Neutrophil (primary cell): ENCODE data around the gene VENTX.

ENCODE experiments used
- H3K27ac ChIP-seq: fragments of 200-600 bp; sonication (generic); 2 replicates; pipeline ENCODE4 v1.5.1; 2016; ENCODE audit warnings: mild to moderate bottlenecking, moderate library complexity
- H3K27me3 ChIP-seq: fragments of 200-600 bp; sonication (generic); 2 replicates; pipeline ENCODE4 v1.6.0; 2016; ENCODE audit warnings: mild to moderate bottlenecking
- H3K36me3 ChIP-seq: fragments of 200-600 bp; sonication (generic); 2 replicates; pipeline ENCODE4 v1.5.1; 2017
- H3K4me1 ChIP-seq, 2 experiments: fragments of 200-600 bp in 1 of 2; sonication (generic) in 1 of 2; 1 replicate in 1 of 2; 2 replicates in 1 of 2; pipeline versions ENCODE4 v1.5.1 to v1.6.1; 2013 to 2016; ENCODE audit warnings: low read depth in 1 of 2, low read length in 1 of 2, mild to moderate bottlenecking in 1 of 2, moderate library complexity in 1 of 2; ENCODE audit not compliant: control insufficient read depth in 1 of 2, insufficient read depth in 1 of 2
- H3K4me3 ChIP-seq, 2 experiments: fragments of 200-600 bp in 1 of 2; sonication (generic) in 1 of 2; 1 replicate in 1 of 2; 2 replicates in 1 of 2; pipeline ENCODE4 v1.5.1; 2013 to 2016; ENCODE audit warnings: low read depth in 1 of 2, low read length in 1 of 2, mild to moderate bottlenecking in 1 of 2, moderate library complexity in 1 of 2
- H3K9me3 ChIP-seq: fragments of 200-600 bp; sonication (generic); 2 replicates; pipeline ENCODE4 v1.5.1; 2016
- TF ChIP-seq, protein P1 (sequence below): fragments of 200-600 bp; sonication (generic); IDR thresholded peaks from 2 replicates; pipeline ENCODE4 v1.5.1; 2016; ENCODE audit warnings: antibody characterized with exemption

The VENTX gene

DNA sequence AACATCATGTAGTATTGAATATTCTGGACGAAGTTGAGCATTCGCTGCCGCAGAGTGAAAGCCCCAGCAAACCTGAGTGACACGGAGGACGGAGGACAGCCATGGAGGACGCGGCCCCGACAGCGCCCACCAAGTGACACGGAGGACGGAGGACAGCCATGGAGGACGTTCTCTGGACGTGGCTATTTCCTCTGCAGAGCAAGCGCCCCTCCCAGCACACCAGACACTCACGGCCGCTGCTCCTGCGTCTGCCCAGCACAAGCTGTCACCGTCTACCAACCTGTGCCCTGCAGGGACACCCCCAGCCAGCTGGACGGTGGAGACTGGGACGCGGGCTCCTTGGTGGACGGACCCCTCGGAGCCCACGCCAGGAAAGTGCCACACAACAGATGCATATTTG is 46.3 kb downstream of the VENTX start:
- Histone ChIP-seq H3K9me3 (no peaks in the 10 kb centered on the region), H3K36me3 (peaks cover 74% of the 10 kb centered on the region), H3K27ac (no peak overlapping the region), H3K27me3 (no peaks in the 10 kb centered on the region), H3K4me3 (no peak overlapping the region), H3K4me1 (peaks cover 22 to 24% of the 10 kb centered on the region in 2 experiments)
- TF ChIP-seq, protein P1, sequence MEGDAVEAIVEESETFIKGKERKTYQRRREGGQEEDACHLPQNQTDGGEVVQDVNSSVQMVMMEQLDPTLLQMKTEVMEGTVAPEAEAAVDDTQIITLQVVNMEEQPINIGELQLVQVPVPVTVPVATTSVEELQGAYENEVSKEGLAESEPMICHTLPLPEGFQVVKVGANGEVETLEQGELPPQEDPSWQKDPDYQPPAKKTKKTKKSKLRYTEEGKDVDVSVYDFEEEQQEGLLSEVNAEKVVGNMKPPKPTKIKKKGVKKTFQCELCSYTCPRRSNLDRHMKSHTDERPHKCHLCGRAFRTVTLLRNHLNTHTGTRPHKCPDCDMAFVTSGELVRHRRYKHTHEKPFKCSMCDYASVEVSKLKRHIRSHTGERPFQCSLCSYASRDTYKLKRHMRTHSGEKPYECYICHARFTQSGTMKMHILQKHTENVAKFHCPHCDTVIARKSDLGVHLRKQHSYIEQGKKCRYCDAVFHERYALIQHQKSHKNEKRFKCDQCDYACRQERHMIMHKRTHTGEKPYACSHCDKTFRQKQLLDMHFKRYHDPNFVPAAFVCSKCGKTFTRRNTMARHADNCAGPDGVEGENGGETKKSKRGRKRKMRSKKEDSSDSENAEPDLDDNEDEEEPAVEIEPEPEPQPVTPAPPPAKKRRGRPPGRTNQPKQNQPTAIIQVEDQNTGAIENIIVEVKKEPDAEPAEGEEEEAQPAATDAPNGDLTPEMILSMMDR = no peak

DNA sequence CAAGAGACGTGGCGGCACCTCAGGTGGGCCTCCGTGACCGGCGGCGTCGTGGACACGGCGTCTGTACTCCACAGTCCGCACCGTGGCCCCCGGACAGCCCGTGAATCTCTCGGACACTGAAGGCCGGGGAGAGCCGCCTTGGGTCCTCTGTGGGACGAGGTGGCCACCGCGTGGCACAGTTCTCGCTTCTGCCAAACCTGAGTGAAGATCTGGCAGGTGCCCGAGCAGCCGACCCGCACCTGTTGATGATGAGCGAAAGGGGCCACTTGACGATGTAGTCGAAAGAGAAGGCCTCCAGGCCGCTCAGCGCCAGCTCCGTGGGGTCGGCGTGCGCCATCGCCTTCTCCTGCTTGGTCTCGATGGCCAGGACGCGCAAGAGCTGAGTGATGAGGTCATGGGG is 47.6 kb downstream of the VENTX start:
- Histone ChIP-seq H3K4me3 (no peak overlapping the region), H3K27me3 (no peaks in the 10 kb centered on the region), H3K4me1 (peaks cover 10 to 11% of the 10 kb centered on the region in 2 experiments), H3K27ac (no peak overlapping the region), H3K36me3 (peaks cover 86% of the 10 kb centered on the region), H3K9me3 (no peaks in the 10 kb centered on the region)
- TF ChIP-seq, protein P1 = no peak

DNA sequence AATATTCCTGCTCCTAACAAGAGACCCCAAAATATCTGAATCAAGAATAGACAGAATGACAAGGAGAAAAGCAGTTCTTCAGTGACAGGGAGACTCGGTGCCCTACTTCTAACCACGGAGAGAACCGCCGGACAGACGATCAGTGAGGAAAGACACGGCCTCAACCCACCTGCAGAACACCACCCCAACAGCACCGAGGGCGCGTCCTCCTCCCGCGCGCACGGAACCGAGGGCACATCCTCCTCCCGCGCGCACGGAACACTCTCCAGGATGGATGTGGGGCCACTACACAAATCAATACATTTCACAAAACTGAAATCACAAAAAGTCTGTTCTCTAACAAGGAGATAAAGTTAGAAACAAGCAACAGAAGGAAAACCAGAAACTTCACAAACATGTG is 48.7 kb downstream of the VENTX start:
- H3K4me1 ChIP-seq = no peaks in the 10 kb centered on the region
- TF ChIP-seq, protein P1 = no peak
- no peaks in the 10 kb centered on the region for H3K27me3 ChIP-seq
- H3K27ac ChIP-seq = no peak overlapping the region
- peaks cover 91% of the 10 kb centered on the region for H3K36me3 ChIP-seq
- no peaks in the 10 kb centered on the region for H3K9me3 ChIP-seq
- no peak overlapping the region for H3K4me3 ChIP-seq

DNA sequence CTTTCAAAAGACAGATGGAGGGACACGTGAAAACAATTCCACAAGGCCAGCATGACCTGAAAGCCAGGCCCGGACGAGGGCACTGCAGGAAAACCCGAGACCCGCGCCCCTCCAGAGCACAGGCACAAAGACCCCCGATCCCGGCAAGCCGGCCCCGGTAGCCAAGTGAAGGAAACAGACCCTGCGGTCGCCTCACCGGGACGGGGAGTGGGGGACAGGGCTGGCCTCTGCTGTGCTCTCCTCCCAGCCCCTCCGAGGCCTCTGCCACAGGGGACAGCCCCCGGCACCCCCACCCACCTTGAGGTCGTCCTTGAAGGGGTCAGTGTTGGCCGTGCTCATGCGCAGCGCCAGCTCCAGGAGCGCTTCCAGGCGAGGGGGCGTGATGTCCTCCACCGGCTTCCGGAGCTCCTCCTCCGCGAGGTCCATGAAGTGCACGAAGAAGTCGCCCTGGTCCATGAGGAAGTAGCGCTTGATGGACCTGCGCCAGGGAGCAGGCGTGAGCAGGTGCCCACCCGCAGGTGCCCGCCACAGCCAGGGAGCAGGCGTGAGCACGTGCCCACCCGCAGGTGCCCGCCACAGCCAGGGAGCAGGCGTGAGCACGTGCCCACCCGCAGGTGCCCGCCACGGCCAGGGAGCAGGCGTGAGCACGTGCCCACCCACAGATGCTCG is 50.3 kb downstream of the VENTX start:
- Histone ChIP-seq H3K27ac (no peak overlapping the region), H3K36me3 (peaks cover 83% of the 10 kb centered on the region), H3K4me1 (no peaks in the 10 kb centered on the region), H3K9me3 (no peaks in the 10 kb centered on the region), H3K4me3 (no peak overlapping the region), H3K27me3 (no peaks in the 10 kb centered on the region)
- TF ChIP-seq, protein P1 = no peak

DNA sequence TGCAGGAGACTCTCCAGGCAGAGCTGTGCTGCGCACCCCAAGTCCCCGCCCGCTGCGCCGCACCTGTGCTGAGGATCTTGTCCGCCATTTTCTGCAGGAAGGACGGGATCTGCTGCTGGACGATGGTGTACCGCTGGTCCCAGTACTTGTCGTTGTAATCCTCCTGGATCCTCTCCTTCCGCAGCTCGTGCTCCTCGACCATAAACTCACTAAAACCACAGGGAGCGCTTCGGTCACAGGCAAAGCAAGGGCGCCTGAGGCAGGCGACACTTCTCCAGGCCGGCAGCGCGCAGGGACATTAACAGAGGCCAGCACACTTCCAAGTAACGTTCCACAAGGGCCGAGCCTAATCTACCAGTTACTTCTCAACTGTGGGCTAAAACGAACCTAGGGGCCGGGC is 52.1 kb downstream of the VENTX start:
- Histone ChIP-seq H3K27me3 (no peaks in the 10 kb centered on the region), H3K9me3 (no peaks in the 10 kb centered on the region), H3K4me1 (no peaks in the 10 kb centered on the region), H3K27ac (no peak overlapping the region), H3K36me3 (peaks cover 83% of the 10 kb centered on the region), H3K4me3 (no peak overlapping the region)
- TF ChIP-seq, protein P1 = no peak
